Glomerular endothelial cell (primary cell): ENCODE results near the gene COX6B1. TPM values are rescaled to one million over a fixed set of nuclear protein-coding genes. Genes with fewer than 3 reads are reported as not detected.
"Not testable (repeated sequence)": the region's sequence is repeated elsewhere in the genome, so short reads cannot be mapped to it uniquely, and the experiment has no call there.

Experiments
- DNase-seq: peaks from one replicate; pipeline ENCODE4 v3.0.0-alpha.2; 2011; ENCODE audit warnings: low read depth, low spot score; ENCODE audit errors: extremely low read depth
- total RNA-seq: library from RNA; depleted of rRNA; stranded (reverse); fragments of >200 nt; gene quantifications from 2 replicates; pipeline ENCODE4 v1.2.3, GENCODE V29; 2015

COX6B1 gene, protein sequence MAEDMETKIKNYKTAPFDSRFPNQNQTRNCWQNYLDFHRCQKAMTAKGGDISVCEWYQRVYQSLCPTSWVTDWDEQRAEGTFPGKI
- total RNA-seq: 418 and 559 TPM in 2 replicates

DNA sequence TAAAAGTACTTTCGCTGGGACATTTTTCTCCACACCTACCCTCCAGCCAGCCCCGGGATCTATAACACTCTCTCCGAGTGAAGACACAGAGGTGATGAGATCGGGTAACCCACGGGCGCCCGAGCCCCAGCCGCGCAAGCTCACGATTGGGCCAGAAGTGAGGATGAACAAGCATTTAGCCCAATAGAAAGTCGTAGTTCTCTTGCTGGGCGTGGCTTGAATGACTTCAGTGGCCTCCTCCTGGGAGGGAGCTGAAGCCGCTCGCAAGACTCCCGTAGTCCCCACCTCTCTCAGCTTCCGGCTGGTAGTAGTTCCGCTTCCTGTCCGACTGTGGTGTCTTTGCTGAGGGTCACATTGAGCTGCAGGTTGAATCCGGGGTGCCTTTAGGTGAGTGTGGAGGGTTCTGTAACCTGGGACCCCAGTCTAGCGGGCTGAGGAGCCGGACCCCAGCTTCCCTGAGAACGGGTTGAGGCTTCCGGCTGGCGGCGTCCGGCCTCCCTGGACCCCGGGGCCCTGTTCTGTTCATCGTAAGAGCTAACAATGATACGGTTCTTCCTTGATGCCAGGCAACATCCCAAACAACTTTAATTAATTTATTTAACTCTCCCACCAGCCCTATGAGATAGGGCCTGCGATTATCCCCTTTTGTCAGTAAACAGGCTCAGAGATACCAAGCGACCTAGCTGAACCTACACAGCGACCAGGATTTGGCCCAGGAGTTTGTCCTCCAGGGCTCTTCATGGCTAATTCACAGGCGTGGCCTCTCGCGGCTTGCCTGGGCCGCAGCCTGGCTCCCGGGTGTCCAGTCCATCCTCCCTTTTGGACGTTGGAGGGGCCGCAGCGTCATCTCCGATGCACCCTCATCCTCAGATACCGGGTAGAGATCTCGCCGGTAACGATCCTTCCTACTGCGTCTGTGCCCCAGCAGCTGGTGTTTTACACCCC lies at the start of gene COX6B1:
COX6B1 (plus strand) TSS at position 307 of the 945 bp plus-strand sequence. CDS start 2,921 bp downstream, outside the sequence.
- DNase-seq: peak; percentile 75

DNA sequence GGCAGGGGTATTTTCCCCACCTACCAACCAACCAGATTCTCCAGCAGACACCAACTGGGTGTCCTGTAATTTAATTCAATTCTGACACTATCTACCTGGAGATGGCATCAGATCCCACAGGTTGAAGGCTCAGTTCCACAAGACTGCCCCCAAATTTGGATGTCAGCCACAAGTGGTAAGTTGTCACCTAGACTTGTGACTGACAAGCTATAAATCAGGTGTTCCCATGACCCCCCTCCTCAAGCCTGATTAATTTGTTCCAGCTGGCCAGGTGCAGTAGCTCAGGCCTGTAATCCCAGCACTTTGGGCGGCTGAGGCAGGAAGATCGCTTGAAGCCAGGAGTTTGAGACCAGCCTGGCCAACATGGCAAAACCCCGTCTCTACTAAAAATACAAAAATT lies 46.2 kb upstream of the COX6B1 start:
- DNase-seq: no peak

DNA sequence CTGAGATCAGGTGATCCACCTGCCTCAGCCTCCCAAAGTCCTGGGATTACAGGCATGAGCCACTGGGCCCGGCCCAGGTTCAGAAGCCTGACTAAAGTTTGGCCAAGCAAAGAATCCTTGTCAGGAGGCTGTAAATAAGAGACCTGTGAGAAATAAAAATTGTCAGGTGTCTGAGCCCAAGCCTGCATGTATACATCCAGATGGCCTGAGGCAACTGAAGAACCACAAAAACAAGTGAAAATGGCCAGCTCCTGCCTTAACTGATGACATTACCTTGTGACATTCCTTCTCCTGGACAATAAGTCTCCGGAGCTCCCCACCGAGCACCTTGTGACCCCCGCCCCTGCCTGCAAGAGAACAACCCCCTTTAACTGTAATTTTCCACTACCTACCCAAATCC lies 43.7 kb upstream of the COX6B1 start:
- DNase-seq: not testable (repeated sequence)

DNA sequence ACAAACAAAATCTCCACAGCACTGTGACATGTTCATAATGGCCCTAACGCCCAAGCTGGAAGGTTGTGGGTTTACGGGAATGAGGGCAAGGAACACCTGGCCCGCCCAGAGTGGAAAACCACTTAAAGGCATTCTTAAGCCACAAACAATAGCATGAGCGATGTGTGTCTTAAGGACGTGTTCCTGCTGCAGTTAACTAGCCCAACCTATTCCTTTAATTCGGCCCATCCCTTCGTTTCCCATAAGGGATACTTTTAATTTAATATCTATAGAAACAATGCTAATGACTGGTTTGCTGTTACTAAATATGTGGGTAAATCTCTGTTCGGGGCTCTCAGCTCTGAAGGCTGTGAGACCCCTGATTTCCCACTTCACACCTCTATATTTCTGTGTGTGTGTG lies 41.0 kb upstream of the COX6B1 start:
- DNase-seq: not testable (repeated sequence)

DNA sequence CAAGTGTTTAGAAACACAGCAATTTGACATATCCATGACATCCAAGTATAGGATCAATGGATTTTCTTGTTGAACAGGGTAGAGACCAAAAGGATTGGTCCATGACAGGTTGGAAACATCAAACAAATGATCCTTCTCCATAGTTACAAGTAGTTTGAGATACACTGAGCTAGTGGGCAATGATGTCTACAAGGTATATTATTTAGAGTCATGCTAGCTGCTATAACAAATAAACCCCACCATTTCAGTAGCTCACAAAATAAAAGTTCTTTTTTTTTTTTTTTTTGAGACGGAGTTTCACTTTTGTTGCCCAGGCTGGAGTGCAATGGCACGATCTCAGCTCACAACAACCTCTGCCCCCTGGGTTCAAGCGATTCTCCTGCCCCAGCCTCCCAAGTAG lies 40.5 kb upstream of the COX6B1 start:
- no peak for DNase-seq

DNA sequence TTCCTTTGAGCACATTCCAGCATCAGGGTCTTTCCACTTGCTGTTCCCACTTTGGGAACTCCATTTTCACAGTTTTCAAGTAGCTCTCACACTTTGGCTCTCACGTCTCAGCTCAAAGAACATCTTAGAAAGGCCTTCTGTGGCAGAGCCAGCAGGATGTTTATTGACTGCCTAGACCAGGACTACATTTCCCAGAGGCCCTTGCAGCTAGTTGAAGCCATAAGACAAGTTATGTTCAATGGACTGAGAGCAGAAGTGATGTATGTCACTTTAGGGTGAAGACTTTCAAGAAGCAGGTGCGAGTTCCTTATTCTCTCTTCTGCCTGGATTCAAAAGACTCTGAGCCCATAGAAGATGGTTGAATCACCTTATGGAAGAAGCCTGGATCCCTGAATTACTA lies 39.9 kb upstream of the COX6B1 start:
- DNase-seq: no peak

DNA sequence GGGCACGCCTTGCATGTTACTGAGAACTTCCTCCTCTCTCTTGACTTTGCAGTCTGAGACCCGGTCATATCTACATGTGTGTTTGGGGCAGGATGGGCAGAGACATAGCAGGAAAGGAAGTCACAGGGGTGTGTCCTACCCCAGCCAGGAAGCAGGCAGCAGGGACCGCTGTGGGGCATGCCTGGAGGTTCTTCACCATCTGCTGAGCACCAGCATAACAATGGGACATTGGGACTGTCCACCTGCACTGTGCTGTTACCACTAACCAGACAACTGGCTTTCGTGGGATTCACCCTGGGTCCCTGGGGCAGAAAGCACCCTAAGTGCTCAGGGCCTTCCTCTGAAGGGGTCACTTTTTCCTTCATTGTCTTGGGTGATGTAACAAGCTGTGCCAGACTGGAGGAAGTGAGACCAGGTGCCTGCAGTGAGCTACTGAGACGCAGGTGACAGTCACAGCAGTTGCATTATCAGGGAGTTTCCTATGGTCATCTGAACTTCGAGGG lies 38.2 kb upstream of the COX6B1 start:
- DNase-seq: no peak

DNA sequence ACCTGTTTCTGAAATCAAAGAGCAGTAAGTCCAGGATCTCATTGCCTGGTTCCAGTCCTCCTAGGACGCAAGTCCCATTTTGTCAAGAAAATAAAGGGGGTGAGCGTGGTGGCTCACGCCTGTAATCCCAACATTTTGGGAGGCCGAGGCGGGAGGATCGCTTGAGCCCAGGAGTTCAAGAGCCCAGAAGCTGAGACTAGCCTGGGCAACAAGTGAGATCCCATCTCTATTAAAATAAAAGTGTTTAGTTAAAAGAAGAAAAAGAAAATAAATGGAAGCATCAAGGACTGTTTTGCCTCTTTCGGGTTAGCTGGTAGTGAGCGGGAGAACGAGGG lies 35.9 kb upstream of the COX6B1 start:
- DNase-seq: no peak

DNA sequence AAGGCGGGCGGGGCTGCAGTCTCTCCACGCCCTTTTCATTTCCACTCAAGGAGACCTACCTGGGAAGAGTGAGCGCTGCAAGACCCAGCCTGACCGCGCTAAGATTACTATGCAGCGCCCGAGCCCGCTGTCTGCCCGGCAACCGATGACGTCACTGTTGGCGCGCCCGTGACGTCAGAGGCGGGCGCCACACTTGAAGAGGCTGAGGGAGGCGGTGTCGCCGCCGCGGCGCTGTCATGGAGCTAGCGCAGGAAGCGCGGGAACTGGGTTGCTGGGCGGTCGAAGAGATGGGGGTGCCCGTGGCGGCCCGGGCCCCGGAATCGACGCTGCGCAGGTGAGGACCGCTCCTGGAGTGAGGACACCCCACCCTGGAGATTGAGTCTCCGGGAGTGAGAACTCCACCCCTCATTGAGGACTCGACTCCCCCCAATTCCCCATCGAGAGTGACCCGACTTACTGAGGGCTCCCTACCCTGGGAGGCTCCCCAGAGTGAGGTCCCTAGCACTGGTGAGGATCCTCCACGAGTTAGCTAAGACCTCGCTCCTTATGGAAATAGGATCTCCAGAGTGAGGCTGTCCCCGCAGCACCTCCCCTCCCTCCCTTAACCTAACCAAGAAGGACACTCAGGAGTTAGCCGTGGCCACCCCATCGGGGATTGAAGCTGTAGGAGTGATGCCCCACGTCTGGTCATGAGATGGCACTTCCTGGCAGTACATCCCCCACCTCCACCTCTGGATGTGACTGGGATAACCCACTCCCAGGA lies 35.4 kb upstream of the COX6B1 start, which contains the start of gene HAUS5:
HAUS5 (plus strand) TSS at position 177 of the 763 bp plus-strand sequence; CDS start at position 237, 60 bp downstream.
- DNase-seq: peak; percentile 25

DNA sequence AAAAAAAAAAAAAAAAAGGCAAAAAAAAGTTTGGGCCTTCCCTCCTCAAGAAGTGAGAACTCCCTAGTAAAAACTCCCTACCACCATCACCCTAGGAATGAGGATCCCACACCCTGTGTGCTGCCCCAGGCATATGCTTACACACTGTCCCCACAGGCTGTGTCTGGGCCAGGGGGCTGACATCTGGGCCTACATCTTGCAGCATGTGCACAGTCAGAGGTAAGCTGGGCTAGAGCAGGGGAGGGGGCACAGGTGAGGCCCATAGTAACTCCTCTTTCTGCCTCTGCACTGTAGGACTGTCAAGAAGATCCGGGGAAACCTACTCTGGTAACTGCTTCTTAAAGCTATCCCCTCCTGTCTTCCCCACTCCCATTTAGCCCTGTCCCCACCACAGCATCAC lies 34.5 kb upstream of the COX6B1 start:
- DNase-seq: no peak

DNA sequence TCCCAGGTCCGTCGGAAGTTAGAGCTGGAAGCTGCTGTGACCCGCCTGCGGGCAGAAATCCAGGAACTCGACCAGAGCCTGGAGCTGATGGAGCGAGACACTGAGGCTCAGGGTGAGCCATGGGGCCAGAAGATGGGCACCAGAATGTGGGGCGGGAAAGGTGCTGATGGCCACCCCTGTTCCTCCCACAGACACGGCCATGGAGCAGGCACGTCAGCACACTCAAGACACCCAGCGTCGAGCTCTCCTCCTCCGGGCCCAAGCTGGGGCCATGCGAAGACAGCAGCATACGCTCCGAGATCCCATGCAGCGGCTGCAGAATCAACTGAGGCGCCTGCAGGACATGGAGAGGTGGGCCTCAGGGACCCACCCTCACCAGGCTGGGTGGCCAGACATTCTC lies 33.1 kb upstream of the COX6B1 start:
- DNase-seq: no peak

DNA sequence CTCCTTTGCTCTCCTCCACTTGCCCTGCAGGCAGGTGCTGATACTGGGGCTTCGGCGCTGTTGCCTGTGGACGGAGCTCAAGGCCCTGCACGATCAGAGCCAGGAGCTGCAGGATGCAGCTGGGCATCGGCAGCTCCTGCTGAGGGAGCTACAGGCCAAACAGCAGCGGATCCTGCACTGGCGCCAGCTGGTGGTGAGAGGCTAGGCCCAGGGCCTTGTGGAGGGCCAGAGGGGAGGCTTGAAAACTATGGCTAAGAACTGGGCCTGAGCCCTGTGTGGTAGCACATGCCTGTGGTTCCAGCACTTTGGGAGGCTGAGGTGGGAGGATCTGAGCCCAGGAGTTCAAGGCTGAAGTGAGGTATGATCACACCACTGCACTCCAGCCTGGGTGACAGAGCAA lies 29.3 kb upstream of the COX6B1 start:
- no peak for DNase-seq

DNA sequence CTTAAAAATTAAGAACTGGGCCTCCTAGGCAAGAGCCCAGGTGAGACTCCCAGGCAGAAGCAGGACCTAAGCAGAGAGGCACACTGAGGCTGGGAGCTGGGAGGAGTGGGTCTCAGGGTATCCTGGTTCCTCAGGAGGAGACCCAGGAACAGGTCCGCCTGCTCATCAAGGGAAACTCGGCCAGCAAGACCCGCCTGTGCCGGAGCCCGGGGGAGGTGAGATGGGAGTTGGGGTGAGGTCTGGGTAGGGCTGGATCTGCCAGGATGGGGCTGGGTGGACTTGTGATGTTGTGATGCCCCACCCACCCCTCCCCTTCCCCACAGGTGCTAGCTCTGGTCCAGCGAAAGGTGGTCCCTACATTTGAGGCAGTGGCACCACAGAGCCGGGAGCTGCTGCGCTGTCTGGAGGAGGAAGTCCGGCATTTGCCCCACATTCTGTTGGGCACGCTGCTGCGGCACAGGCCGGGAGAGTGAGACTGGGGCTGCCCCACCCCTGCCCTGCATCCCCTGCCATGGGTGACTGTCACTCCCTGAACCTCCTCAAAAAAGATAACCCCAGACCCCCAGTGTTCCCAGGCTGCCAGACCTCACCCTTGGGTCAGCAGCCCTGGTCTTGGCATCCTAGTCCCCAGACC lies 28.7 kb upstream of the COX6B1 start:
- no peak for DNase-seq

DNA sequence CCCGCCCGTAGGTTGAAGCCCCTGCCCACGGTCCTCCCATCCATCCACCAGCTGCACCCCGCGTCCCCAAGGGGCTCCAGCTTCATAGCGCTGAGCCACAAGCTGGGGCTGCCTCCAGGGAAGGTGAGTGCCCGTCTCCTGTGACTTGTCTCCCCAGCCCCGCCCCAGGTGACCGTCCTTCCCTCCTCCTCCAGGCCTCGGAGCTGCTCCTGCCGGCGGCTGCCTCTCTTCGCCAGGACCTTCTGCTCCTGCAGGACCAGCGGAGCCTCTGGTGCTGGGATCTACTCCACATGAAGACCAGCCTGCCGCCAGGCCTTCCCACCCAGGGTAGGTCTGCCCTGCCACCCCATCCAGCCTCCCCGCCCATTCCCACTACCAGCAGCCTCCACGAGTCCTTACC lies 28.1 kb upstream of the COX6B1 start:
- DNase-seq: no peak

DNA sequence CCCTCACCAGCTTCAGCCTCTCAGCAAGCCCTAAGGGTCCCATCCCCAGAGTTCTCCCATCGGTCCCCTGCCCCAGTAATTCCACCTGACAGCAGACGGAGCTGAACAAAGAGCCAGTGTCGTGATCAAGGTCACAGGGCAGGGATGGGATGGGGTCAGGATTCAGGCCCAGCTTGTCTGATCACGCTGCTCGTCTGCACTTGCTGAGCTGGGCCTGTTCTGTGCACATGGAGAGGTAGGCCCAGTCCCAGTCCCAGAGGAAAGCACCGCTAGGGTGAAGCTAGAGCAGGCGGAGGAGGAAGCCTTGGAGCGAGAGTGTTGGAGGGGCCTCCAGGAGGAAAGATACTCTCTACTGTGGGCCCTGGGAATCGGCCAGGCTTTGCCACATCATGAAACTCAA lies 26.4 kb upstream of the COX6B1 start:
- DNase-seq: no peak

DNA sequence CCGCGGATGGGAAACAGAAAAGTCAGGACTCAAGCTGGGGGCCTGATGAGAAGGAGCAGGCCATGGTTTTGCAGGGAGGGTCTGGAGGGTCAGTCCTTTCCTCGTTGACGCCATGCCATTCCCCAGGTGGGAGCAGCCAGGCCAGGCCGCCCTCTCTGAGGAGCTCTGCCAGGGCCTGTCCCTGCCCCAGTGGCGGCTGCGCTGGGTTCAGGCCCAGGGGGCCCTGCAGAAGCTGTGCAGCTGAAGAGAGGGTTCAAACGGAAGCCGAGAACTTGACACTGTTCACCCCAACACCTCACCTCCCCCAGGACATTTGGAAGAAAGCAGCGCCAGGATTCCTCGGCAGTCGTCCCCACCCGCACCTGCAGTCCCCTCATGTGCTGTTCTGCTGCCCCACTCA lies 25.4 kb upstream of the COX6B1 start:
- no peak for DNase-seq

DNA sequence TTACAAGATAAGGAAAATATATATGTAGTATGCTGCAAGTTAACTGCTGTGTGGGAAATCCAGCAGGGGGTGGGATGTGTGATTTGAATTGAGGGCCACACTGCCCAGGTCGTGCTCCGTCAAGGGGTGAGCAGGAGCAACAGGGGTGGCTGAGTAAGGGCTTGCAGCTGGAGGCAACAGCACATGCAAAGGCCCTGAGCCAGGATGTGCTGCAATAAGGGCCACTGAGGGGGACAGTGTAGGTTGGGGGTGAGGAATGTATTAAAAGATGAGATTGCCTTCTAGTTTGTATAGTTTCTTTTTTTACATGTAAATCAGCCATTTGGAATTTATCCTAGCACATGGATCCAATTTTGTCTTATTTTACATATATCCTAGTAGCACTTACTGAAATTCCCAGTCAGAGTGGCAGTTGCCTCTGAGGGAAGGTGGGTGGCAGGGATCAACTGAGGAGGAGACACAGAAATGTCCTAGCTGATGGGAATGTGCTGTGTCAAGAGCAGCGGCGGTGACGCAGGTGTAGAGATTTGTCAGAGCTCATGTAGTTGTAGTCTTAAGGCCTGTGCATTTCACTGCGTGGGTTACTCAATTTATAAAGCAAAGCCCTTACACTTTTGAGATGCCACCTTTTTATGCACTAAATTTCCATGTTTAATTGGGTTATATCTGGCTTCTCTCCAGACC lies 24.7 kb upstream of the COX6B1 start:
- DNase-seq: no peak

DNA sequence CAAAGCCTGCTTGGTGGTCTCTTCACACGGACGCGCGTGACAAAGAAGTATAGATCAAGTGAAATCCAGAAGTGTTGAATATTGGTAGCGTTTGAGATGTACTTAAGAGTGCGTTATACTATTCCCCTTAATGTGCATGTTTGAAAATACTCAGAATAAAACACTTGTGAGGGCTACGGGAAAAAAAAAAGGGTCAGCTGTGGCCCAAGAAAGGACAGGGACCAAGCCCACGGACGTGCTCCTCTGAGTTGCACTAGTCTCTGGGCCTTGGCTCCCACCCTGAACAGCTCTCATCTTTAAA lies 19.9 kb upstream of the COX6B1 start:
- no peak for DNase-seq

DNA sequence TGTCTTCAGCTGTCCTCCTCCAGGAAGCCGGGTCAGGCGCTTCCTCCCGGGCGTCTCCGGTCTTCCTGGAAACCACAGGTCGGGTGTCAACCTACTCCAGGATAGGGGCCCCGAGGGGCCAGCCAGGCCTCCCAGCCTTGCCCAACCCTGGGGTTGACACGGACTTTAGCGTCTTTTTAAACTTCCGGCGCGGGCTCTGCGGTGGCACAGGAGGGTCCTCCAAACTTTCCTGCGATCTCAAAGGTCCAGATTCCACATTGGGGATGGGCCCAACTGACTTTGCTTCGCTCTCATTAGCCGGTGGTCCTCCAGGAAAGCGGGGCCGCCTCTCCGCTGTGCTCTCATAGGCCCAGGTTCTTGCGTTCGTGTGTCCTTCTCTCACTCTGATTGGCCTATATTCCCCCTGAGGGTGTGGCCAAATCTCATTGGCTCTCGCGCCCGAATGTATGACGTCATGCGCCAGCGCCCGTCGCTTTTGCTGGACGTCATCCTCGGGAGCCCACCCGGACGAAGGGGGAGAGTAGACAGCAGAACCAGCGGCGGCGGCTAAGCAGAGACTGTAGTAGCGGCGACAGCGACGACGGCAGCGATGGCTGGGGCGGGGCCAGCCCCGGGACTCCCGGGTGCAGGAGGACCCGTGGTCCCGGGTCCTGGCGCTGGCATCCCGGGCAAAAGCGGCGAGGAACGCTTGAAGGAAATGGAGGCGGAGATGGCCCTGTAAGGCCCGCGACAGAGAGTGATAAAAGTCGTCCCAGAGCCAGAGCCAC lies 19.4 kb upstream of the COX6B1 start, which contains the start of gene RBM42:
RBM42 (plus strand) TSS at position 472 of the 767 bp plus-strand sequence; CDS start at position 590, 118 bp downstream.
- peak; percentile 92 for DNase-seq

DNA sequence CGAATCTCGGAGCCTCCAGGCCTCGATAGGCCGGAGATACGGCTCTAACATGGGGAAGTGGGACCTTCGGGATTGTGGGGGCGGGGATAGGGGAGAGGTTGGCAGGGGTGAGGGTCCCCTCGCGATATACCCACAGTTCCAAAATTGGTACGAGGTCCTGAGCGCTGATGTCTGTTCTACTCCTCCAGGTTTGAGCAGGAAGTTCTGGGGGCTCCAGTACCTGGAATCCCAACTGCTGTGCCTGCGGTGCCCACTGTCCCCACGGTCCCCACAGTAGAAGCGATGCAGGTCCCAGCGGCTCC lies 18.8 kb upstream of the COX6B1 start:
- no peak for DNase-seq
